Thyroid gland (tissue), 4 donors: ENCODE results near the gene DSCAM.

Experiments
- POLR2A ChIP-seq, 2 donors: fragments of 450-650 bp; IDR thresholded peaks; one replicate each; pipeline ENCODE4 v1.6.1; 2017; ENCODE audit warnings: antibody characterized with exemption in 2 of 2, mild to moderate bottlenecking in 2 of 2, moderate library complexity in 1 of 2
- TF ChIP-seq, protein P1 (sequence below), 6 experiments: fragments of 200-600 bp in 3 of 6; fragments of 450-650 bp in 3 of 6; sonication (generic) in 3 of 6; IDR thresholded peaks; one replicate each; pipeline ENCODE4 v1.5.1; 2016 to 2019; ENCODE audit warnings: antibody characterized with exemption in 6 of 6, mild to moderate bottlenecking in 2 of 6, inconsistent platforms in 1 of 6, moderate library complexity in 1 of 6

DNA sequence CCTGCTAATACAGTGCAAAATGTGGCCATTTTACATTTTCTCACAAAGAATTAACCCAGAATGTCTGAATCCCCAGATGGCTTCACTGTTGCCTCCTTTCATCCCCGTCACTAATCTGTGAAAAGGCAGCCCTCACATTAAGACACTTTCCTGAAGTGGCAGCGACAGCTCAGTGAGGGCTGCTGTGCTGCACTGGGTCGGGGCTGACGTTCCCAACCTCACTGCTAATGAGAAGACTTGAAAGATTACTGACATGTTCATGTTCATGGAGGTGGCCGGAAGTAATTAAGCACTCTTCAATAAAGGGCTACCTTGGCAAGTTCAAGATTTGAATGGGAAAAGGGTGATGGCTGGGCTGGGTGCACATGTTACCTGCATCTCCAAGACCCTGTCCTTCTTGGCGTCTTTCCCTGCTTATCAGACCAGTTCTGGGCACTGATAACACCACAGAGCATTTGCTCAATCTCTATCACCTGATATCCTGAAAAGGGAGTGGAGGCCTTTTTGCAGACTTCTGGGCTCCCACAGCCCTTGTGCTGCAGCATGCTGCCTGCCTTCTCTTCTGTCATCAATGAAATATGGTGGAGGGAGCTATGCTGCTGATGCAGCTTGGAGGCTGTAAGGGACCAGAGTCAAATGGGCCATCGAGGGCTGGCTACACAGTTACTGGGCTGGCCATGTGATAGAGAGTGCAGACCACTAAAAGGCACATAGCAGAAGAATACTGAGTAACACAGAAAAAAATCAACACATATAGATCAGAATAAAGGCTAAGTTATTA is 596.3 kb downstream of the DSCAM start:
- TF ChIP-seq, protein P1, sequence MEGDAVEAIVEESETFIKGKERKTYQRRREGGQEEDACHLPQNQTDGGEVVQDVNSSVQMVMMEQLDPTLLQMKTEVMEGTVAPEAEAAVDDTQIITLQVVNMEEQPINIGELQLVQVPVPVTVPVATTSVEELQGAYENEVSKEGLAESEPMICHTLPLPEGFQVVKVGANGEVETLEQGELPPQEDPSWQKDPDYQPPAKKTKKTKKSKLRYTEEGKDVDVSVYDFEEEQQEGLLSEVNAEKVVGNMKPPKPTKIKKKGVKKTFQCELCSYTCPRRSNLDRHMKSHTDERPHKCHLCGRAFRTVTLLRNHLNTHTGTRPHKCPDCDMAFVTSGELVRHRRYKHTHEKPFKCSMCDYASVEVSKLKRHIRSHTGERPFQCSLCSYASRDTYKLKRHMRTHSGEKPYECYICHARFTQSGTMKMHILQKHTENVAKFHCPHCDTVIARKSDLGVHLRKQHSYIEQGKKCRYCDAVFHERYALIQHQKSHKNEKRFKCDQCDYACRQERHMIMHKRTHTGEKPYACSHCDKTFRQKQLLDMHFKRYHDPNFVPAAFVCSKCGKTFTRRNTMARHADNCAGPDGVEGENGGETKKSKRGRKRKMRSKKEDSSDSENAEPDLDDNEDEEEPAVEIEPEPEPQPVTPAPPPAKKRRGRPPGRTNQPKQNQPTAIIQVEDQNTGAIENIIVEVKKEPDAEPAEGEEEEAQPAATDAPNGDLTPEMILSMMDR (IDR thresholded peaks at IDR 0.05) = no peak
- TF ChIP-seq POLR2A (IDR thresholded peaks at IDR 0.05) = no peak
